HG02870 (cell line): Measurements from ENCODE around the gene GTPBP3.
A peak's percentile ranks its signal among the peaks of the same experiment; 100 is the strongest.

Experiments used
- ATAC-seq: cut with Tn5 transposase; IDR thresholded peaks from one replicate; pipeline ENCODE4 v1.9.1; 2021; ENCODE audit warnings: mild to moderate bottlenecking, moderate library complexity; ENCODE audit not compliant: unreplicated experiment

GTPBP3 gene

DNA sequence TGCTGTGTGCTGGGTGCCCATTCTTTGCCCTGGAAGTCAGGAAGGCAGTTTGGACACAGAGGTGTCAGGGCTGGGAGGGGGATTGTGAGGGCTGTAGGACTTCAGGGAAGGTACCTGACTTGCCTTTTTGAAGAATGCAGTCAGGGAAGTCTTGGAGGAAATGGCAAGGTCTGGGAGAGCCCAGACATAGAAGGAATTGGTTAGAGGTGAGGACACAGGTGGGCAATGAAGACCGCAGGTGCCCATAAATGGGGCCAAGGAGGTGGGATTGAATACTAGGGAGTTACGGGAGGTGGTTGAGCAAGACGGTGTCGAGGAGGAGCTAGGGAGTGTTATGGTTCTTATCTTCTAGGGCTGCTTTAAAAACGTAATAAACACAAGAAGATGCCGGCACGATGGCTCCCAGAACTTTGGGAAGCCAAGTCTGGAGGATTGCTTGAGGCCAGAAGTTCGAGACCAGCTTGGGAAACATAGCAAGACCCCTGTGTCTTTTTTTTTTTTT, 29.4 kb upstream of the GTPBP3 start:
- ATAC-seq: no peak

DNA sequence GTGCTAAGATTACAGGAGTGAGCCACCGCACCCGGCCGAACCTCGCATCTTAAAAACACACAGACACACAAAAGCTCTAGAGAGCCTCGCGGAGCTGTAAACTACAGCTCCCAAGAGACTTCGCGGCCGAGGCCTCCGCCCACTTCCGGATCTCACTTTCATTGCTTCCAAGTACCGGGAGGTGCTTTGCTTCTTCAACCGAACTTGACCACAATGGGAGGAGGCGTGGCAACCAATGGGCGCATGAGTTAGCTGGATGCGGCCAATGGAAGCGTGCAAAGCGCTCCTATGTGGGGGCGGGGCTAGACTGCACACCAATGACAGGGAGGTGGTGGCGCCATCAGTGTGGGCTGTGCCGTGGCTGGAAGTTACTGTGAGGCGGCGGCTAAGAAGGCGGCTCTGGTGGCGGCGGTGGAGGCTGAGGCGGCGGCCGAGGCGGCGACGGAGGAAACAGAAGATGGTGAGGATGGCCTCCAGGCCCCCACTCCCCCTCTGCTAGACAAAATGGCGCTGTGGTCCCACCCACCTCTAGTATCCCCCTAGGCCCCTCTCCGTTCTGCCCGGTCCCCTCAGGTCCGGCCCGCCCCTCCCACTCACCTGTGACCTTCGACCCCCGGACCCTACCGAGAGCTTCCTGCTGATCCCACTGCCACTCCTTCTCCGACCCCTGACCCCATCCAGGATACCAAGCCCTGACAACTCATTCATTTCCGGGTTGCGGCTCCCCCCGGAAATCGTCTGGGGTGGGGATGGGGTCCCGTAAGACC, 28.0 kb upstream of the GTPBP3 start, which contains the start of gene DDA1:
Gene DDA1 (plus strand): TSS at position 366 of the 767 bp plus-strand sequence. CDS start 92 bp downstream, at position 458.
- peak; percentile 59 for ATAC-seq

GRCh38 chr19:17309965-17310461, 27.3 kb upstream of the GTPBP3 start:
- no peak for ATAC-seq

DNA sequence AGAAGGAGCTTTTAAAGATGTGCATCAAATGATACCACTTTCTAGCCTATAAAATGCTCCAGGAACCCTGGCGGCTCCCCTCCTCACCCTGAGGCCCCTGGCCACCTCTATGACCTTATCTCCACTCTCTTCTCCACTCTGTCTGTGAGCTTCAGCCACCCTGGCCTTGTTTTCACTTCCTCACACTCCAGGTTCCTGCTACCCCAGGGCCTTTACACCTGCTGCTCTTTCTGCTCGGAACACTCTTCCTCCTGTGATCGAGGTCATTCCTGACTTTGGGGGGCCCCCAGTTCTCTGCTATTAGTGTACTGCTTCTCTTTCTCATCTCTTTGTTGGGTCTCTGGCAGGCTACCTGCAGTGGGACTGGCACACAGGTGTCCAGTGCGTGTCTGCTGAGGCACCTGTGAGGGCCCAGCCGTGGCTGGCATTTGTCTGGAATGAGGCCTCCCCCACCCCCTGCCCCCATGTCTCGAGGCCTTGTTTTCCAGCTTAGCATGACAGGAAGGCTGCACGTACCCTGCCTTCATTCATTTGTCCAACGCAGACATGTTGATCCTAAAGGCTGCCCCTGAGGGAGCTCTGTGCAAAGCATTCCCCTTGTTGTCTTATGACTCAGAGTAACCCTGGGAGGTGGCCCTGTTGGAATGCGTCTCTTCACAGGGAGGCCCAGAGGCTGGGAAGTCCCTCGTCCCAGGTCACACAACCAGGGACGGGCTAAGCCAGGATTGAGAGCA, 25.7 kb upstream of the GTPBP3 start:
- no peak for ATAC-seq

GRCh38 chr19:17312189-17313113, 24.9 kb upstream of the GTPBP3 start:
- no peak for ATAC-seq

DNA sequence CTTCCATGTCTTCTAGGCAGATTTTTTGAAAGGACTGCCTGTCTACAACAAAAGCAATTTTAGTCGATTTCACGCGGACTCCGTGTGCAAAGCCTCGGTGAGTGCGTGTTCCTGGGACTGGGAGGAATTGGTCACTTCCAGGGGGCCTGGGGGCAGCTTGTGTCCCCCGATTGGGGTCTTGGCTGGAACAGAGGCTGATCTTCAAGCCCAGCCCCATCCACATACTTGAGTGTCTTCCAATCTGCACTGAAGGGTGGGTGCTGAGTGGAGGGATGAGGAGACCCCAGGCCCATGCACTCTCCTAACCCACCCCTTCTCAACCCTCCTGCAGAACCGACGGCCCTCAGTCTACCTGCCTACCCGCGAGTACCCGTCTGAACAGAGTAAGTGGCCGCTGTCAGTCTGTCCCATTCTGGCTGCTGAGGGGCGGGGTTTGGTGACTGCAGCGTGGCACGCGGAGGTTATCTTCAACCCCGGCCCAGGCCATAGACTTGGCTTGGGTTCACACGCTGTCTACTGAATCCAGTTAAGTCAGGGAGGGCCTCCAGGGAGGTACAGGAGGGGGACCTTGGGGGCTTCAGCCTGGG, 23.3 kb upstream of the GTPBP3 start:
- ATAC-seq: no peak

DNA sequence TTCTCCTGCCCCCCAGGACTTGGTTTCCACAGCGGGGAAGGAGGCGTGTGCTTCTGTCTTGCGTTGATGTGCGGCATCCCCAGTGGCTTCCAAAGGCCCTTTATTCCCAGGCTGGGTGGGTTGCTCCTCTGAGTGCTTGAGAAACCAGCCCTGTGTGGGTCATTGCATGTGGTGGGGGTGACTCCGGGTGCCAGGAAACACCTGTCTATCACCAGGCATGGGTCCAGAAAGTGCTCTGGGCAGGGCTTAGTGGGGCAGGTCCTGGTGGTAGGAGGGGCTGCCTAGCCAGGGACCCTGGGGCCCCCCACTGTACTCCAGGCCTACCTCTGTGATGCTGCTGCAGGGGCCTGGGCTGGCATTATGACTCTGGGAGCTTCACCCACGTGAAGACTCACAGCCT, 18.4 kb upstream of the GTPBP3 start:
- no peak for ATAC-seq

DNA sequence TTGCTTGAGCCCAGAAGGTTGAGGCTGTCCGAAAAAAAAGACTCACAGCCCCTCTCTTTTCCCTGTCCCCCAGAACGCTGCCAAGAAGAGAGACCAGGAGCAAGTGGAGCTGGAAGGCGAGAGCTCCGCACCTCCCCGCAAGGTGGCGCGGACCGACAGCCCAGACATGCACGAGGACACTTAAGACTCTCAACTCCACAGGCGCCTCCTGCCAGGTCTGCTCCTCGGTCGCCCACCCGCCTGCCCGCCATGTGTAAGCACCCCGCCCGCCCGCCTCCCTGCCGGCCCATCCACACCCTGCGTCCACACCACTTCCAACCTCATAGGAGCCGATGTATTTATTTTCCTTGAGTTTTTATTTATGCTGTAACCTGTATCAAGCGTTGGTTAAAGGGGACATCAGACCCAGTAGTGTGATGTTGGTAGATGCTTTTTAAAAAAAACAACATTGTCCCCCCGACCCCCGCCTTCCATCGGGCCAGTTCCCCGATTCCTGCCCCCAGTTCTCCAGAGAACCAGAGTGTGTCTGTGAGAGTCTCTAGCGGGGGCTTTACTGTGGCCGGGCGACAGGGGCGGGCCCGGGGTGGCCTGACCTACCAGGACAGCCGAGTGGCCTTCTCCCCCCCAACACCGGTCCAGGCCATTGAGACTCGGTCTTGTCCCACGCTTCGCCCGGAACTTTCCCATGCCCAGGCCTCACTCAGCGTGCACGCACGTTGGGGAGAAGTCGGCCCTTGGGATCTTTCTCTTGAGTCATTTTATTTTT, 17.7 kb upstream of the GTPBP3 start:
- no peak for ATAC-seq

DNA sequence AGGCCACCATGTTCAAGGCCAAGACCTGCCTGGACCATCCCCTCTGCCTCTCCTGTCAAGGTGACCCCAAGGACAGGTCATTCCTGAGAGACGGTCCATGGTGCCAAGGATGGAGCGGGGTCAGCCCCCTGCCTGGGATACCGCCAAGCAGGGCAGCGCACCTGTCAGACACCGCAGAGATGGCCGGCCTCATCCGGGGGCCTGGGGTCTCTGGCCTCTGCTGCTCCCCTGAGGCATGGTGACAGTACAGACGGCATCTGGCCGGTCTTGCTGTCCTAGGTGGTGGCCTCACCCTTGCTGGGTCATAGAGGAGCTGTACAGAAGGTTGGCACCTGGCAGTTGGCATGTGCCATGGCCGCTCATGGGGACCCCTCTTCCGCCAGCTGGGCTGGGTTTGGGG, 16.9 kb upstream of the GTPBP3 start:
- ATAC-seq: no peak

DNA sequence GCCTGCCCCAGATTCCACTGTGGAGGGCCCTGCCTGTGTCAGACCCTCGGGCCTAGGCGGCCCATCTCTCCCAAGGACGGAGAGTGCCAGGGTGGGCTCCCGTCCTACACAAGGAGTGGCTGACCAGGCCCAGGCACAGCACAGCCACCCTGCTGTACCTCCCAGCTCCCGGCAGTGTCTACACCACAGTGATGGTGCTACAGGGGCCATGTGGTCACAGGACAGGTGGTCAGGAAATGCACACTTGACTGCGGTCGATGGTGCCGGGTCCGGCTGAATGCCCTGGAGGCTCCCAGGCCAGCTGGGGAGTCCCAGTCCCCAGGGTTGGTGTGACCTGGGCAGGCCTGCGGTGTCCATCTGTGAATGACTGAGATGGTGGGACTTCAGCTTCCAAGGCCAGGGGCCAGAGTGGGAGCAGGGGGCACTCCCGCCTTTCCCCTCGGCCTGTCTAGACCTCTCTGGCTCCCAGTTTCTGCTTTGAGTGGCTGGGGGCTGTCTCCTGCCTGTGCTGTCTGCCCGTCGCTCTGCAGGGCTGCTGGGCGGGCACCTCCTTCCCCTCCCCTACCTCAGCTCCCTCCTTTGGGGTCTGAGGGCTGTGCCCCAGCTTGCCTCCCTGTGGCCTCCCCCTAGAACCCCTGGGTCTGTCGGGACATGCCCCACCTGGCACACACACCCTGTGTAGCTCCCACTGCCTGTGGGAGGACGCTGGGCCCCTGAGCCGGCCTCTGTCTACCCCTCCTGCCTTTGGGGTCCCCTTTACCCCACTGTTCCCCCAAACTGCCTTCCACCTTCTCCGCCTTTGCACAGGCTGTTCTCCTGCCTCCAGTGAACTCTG, 15.5 kb upstream of the GTPBP3 start:
- ATAC-seq: no peak

DNA sequence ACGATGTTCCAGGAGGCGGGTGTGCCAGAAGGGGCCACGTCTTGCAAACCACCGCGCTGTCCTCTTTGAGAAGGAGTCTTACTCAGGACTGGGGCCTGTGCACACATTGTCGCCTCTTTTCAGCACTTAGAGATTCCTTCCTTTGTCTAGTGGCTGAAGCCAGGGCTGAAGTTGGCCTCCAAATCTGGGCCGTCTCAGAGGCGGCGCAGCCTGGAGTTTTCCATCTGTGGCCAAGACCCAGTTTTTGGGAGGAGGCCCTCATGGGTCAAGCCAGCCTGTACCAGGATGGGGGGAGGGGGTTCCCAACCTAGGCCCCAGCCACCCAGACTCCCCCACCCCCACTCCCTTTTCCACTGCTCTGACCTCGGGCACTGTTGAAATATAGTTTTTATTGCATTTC, 14.5 kb upstream of the GTPBP3 start:
- no peak for ATAC-seq

GRCh38 chr19:17323300-17323963, 13.9 kb upstream of the GTPBP3 start:
- no peak for ATAC-seq

DNA sequence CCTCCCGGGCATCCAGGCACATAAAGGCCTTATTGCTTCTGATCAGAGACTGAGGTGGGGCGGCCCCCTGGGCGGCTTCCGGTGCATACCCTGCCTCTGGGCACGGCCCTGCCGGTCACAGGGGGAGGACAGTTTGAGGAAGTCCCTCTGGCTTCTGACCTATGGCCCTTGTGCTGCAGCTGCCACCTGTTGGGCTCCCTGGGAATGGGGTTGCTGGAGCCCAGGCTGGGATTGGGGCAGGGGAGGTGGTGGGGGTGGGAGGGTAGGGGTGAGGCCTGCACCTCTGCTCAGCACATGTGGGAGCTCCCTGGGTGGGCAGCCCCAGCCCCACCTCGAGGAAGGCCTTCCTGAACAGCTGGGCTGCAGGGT, 13.4 kb upstream of the GTPBP3 start:
- ATAC-seq: no peak

DNA sequence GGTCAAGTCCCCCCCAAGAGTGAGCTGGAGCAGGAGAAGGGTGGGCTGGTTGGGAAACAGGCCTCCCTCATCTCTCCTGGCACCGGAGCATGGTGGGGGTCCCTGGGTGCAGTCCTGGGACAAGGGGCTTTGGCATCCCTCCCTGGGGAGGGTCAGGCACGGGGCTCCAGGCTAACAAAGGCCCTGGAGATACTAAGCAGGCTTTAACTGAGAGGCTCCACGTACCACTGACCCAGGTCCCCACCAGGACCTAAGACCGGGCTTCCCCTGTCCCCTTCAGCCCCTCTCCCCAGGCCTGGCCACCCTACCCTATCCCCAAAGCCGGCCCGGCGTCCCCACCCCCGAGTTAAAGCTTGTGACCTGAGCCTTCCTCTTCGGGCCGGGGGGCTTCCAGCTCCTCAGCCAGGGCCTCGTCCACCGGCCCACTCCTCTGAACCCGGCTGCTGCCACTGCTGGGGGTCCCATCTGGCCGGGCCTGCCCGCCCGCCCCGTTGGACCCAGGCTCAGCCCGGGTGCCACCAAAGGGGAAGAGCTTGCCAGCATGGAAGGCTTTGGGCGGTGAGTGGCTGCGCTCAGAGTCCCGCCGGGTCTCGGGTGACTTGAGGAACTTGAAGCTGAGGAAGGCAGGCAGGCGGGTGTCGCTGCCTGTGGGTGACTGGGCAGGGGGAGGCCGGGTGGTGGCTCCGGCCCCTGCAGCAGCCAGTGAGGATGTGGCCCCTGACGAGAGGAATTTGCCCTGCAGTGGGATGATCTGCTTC, 12.8 kb upstream of the GTPBP3 start:
- no peak for ATAC-seq

DNA sequence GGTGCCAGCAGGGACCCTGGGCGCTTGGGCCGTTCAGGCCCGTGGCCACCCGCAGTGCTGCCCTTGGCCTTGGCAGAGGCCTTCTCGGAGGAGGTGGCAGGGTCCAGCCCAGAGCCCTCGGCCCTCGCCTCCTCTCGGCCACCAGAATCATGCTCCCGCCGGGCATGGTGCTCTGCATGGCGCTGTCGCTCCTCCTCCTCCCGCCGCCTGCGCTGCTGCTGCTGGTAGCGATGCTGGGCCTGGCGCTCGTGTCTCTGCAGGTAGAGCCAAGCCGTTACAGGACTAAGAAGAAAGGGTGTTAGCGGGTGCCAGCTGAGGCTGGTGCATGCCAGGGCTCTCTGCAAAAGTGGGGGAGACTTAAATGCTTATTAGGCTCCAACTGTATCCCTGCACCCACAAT, 12.2 kb upstream of the GTPBP3 start:
- ATAC-seq: no peak

DNA sequence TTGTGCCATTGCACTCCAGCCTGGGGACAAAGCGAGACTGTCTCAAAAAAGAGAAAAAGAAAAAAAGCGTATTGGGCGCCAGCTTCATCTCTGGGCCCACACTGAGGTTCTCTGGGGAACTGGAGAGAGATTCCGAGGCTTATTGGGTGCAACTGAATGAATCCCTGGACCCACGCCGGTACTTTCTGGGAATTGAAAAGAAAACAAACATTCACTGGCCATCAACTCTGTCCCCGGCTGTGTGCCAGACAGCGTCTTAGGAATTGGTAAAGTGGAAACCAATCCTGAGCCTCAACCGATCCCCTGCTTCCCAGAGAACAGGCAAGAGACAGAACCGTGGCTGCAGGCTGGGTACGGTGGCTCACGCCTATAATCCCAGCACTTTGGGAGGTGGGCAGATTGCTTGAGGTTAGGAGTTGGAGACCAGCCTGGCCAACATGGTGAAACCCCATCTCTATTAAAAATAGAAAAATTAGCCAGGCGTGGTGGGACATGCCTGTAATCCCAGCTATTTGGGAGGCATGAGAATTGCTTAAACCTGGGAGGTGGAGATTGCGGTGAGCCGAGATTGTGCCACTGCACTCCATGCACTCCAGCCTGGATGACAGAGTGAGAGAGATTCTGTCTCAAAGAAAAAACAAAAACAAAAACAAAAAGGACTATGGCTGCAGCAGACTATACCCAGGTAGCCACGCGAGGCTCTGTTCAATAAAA, 11.3 kb upstream of the GTPBP3 start:
- no peak for ATAC-seq

GRCh38 chr19:17326595-17326966, 10.8 kb upstream of the GTPBP3 start:
- ATAC-seq: no peak
